Hepatocyte (in vitro differentiated cells): ENCODE results near the gene DNAJA4.

Experiments used
- EZH2 ChIP-seq: fragments of 200-600 bp; sonication (generic); IDR thresholded peaks from 2 replicates; pipeline ENCODE4 v1.6.1; 2016; ENCODE audit warnings: antibody characterized with exemption, mild to moderate bottlenecking, borderline replicate concordance
- EZH2phosphoT487 ChIP-seq: fragments of 200-600 bp; sonication (generic); IDR thresholded peaks from one replicate; pipeline ENCODE4 v1.6.1; 2018; ENCODE audit warnings: antibody characterized with exemption, mild to moderate bottlenecking, low read depth, moderate library complexity; ENCODE audit not compliant: unreplicated experiment, severe bottlenecking
- TF ChIP-seq, protein P1 (sequence below): fragments of 200-600 bp; sonication (generic); IDR thresholded peaks from 2 replicates; pipeline ENCODE4 v1.5.1; 2016; ENCODE audit warnings: antibody characterized with exemption, mild to moderate bottlenecking; ENCODE audit not compliant: poor library complexity

DNA sequence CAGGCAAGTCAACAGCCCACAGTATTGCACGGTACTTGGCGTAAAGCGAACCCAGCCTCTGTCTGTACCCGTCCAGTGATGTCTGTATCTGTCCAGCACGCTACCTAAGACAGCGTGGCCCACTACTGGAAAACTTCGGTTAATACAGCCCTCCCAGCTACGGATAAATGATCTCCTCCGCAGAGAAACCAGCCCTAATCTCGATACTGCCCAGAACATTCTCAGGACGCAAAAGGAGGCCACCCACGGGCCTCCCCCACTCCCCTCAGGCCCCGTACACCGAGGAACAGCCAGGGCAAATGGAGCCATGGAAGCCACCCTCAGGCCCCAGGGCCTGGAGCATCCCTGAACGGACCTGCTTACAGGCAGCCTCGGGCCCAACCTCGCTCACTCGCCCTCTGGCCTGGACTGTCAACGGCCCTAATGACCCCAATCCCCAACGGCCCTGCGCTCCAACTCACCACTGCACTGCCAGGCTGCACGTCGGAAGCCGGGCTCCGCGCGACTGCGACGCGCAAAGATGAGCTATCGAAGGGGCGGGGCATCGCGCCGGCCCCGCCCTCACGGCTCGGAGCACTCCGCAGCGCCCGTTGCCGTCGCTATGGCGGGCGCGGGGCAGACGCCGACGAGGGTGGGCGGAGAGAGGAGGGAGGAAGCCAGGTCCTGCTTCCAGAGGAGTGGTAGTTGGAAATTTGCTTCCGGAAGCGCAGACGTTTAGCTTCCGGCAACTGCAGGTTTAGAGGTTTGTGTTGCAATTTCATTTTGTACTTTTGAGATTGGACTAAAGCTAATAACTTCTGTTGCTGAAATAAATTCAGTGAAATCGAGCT is 35.0 kb downstream of the DNAJA4 start, which contains the start of gene SKIC8:
- TF ChIP-seq, protein P1, sequence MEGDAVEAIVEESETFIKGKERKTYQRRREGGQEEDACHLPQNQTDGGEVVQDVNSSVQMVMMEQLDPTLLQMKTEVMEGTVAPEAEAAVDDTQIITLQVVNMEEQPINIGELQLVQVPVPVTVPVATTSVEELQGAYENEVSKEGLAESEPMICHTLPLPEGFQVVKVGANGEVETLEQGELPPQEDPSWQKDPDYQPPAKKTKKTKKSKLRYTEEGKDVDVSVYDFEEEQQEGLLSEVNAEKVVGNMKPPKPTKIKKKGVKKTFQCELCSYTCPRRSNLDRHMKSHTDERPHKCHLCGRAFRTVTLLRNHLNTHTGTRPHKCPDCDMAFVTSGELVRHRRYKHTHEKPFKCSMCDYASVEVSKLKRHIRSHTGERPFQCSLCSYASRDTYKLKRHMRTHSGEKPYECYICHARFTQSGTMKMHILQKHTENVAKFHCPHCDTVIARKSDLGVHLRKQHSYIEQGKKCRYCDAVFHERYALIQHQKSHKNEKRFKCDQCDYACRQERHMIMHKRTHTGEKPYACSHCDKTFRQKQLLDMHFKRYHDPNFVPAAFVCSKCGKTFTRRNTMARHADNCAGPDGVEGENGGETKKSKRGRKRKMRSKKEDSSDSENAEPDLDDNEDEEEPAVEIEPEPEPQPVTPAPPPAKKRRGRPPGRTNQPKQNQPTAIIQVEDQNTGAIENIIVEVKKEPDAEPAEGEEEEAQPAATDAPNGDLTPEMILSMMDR: no peak
- TF ChIP-seq EZH2 (no peak), EZH2phosphoT487 (no peak)
